B cell (primary cell): ENCODE results near the gene SARM1. TPM values are rescaled to one million over a fixed set of nuclear protein-coding genes. Genes with fewer than 3 reads are reported as not detected.

Source experiments
- ATAC-seq: fragments of 200-7000 bp; cut with Tn5 transposase; one replicate; pipeline ENCODE4 v1.10.0; 2021; ENCODE audit warnings: low read depth, mild to moderate bottlenecking, moderate number of reproducible peaks, moderate library complexity
- CTCF ChIA-PET: fragments of 350-600 bp; sonication (Branson Sonifier 250); formaldehyde crosslinking; loops from one replicate; lab custom pipeline; 2021; ENCODE audit warnings: antibody characterized with exemption, inconsistent platforms; lab: Charles Lee
- POLR2A ChIA-PET: fragments of 350-600 bp; sonication (Branson Sonifier 250); formaldehyde crosslinking; loops from one replicate; lab custom pipeline; 2021; ENCODE audit warnings: antibody characterized with exemption; lab: Charles Lee
- DNase-seq: peaks from one replicate; pipeline ENCODE4 v3.0.0; 2013
- H2AFZ ChIP-seq: 2 replicates; pipeline ENCODE4 v1.6.1; 2012; ENCODE audit warnings: mild to moderate bottlenecking, low read depth, low read length; ENCODE audit not compliant: insufficient read depth, poor library complexity, severe bottlenecking
- H3K27ac ChIP-seq, 2 donors: 1 replicate in 1 of 2; 2 replicates in 1 of 2; pipeline ENCODE4 v1.5.1; 2012 to 2013; ENCODE audit warnings: low read length in 2 of 2, mild to moderate bottlenecking in 2 of 2, moderate library complexity in 1 of 2
- H3K27me3 ChIP-seq, 4 experiments: fragments of 200-600 bp in 1 of 4; sonication (generic) in 1 of 4; replicated peaks in 1 of 4; 1 replicate in 2 of 4; 2 replicates in 2 of 4; pipeline versions ENCODE4 v1.6.1 to v1.7.0; 2013 to 2016; ENCODE audit warnings: low read length in 3 of 4, mild to moderate bottlenecking in 2 of 4, mixed read lengths in 1 of 4, moderate library complexity in 1 of 4; ENCODE audit not compliant: insufficient read depth in 4 of 4, control insufficient read depth in 3 of 4; ENCODE audit errors: control extremely low read depth in 1 of 4
- H3K36me3 ChIP-seq, 2 experiments: replicated peaks in 1 of 2; 1 replicate in 1 of 2; 2 replicates in 1 of 2; pipeline versions ENCODE4 v1.6.1 to v1.7.1; 2013; ENCODE audit warnings: low read length in 1 of 2; ENCODE audit not compliant: insufficient read depth in 2 of 2, control insufficient read depth in 1 of 2; ENCODE audit errors: control extremely low read depth in 1 of 2, extremely low read depth in 1 of 2
- H3K4me1 ChIP-seq, 2 donors: fragments of 200-600 bp in 1 of 2; sonication (generic) in 1 of 2; 1 replicate in 1 of 2; 2 replicates in 1 of 2; pipeline versions ENCODE4 v1.5.1 to v1.6.1; 2013 to 2017; ENCODE audit warnings: low read length in 2 of 2; ENCODE audit not compliant: control insufficient read depth in 2 of 2, insufficient read depth in 2 of 2
- H3K4me2 ChIP-seq: replicated peaks from 2 replicates; pipeline ENCODE3; 2012; ENCODE audit warnings: mild to moderate bottlenecking, low read depth, low read length; ENCODE audit not compliant: poor library complexity, severe bottlenecking
- H3K4me3 ChIP-seq, 5 experiments: fragments of 200-600 bp in 1 of 5; sonication (generic) in 1 of 5; 1 replicate in 3 of 5; 2 replicates in 2 of 5; pipeline versions ENCODE4 v1.5.1 to v1.7.0; 2011 to 2016; ENCODE audit warnings: low read length in 4 of 5, mild to moderate bottlenecking in 4 of 5, low read depth in 2 of 5, control low read depth in 1 of 5, moderate library complexity in 1 of 5; ENCODE audit not compliant: insufficient read depth in 1 of 5; ENCODE audit errors: control extremely low read depth in 1 of 5, extremely low read depth in 1 of 5
- H3K79me2 ChIP-seq: fragments of 200-600 bp; sonication (generic); one replicate; pipeline ENCODE4 v1.6.0; 2016; ENCODE audit warnings: low read length; ENCODE audit not compliant: control insufficient read depth, insufficient read depth
- H3K9ac ChIP-seq: fragments of 200-600 bp; sonication (generic); 2 replicates; pipeline ENCODE4 v1.6.1; 2017; ENCODE audit warnings: mild to moderate bottlenecking, low read length, moderate library complexity
- H3K9me3 ChIP-seq, 3 donors: one replicate each; pipeline versions ENCODE4 v1.6.1 to v1.7.1; 2013; ENCODE audit warnings: low read length in 2 of 3; ENCODE audit not compliant: control insufficient read depth in 2 of 3, insufficient read depth in 1 of 3; ENCODE audit errors: control extremely low read depth in 1 of 3
- H4K20me1 ChIP-seq: 2 replicates; pipeline ENCODE4 v1.6.0; 2012; ENCODE audit warnings: mild to moderate bottlenecking, low read length; ENCODE audit not compliant: insufficient read depth, control insufficient read depth, poor library complexity, severe bottlenecking
- H3K27ac Mint-ChIP-seq: one replicate; pipeline ENCODE4 v1.8.0; 2021; ENCODE audit warnings: mixed read lengths
- H3K27me3 Mint-ChIP-seq: one replicate; pipeline ENCODE4 v1.8.0; 2021; ENCODE audit warnings: mixed read lengths
- H3K4me1 Mint-ChIP-seq: one replicate; pipeline ENCODE4 v1.8.0; 2021; ENCODE audit warnings: mixed read lengths
- H3K4me3 Mint-ChIP-seq: one replicate; pipeline ENCODE4 v1.8.0; 2021; ENCODE audit warnings: mixed read lengths
- H3K9me3 Mint-ChIP-seq: one replicate; pipeline ENCODE4 v1.8.0; 2022; ENCODE audit warnings: mixed read lengths; ENCODE audit not compliant: insufficient read depth
- CTCF ChIP-seq: fragments of 200-600 bp; IDR thresholded peaks from one replicate; pipeline ENCODE4 v1.8.0; 2022; ENCODE audit warnings: antibody characterized with exemption, mild to moderate bottlenecking
- EZH2 ChIP-seq: IDR thresholded peaks from 2 replicates; pipeline ENCODE4 v1.6.1; 2012; ENCODE audit warnings: borderline replicate concordance, low read depth, mild to moderate bottlenecking, moderate library complexity, low read length; ENCODE audit not compliant: insufficient read depth, poor library complexity, severe bottlenecking
- WGBS: methylation state at CpG from one replicate; pipeline ENCODE4 v1.1.5; 2013; ENCODE audit warnings: missing lambda C conversion rate; ENCODE audit not compliant: insufficient coverage; 5-methylcytosine and 5-hydroxymethylcytosine counted together
- intact Hi-C: fragments of 100-400 bp; cut with micrococcal nuclease; formaldehyde crosslinking; loops from one replicate; pipeline ENCODE4 v1.10.0; 2022
- polyA plus RNA-seq: library from polyadenylated mRNA; depleted of rRNA; stranded (reverse); fragments of >200 nt; gene quantifications from 2 replicates; pipeline ENCODE4 v1.2.3, GENCODE V29; 2012
- total RNA-seq, 2 donors: library from RNA; stranded (reverse); fragments of 120-200 nt in 1 of 2; gene quantifications; 1 replicate in 1 of 2; 2 replicates in 1 of 2; pipeline versions ENCODE4 v1.2.3 to v1.2.4, GENCODE V29; 2013 to 2022

Gene SARM1
- total and polyA plus RNA-seq, 2 donors (not counting 1 experiment from before 2014, with no cell fraction given) = 22.5 to 32.8 TPM

GRCh38 chr17:28407974-28408306, 36.4 kb downstream of the SARM1 start:
- ATAC-seq (no peak), DNase-seq (no peak)
- no peak overlapping the region for H2AFZ ChIP-seq
- H3K4me3 ChIP-seq = no peak overlapping the region
- no peak overlapping the region for H3K9ac ChIP-seq
- Mint-ChIP-seq H3K9me3 (no peaks in the 10 kb centered on the region), H3K27ac (no peak overlapping the region), H3K27me3 (peaks cover 7% of the 10 kb centered on the region), H3K4me1 (peaks cover 10% of the 10 kb centered on the region), H3K4me3 (no peak overlapping the region)
- no peaks in the 10 kb centered on the region for H4K20me1 ChIP-seq
- H3K4me1 ChIP-seq = peaks cover 8 to 12% of the 10 kb centered on the region in 2 donors
- H3K79me2 ChIP-seq = no peaks in the 10 kb centered on the region
- ChIA-PET POLR2A (no interaction called here), CTCF (interaction anchor here (2.1 kb wide), 1 partner anchor 9 kb away, joined by 12 read pairs; no protein-coding TSS in a partner anchor)
- peaks cover 0 to 4% (median 0%) of the 10 kb centered on the region in 3 donors for H3K9me3 ChIP-seq
- H3K27ac ChIP-seq = no peak overlapping the region
- intact Hi-C loops = loop anchor here (5.0 kb wide), 1 partner anchor 36 kb away; the partner anchor contains the start of genes SARM1 and VTN
- no peaks in the 10 kb centered on the region for H3K36me3 ChIP-seq
- WGBS = 93% methylated on average over 1 of the region's 1 CpG
- H3K4me2 ChIP-seq = no peak overlapping the region
- H3K27me3 ChIP-seq = no peaks in the 10 kb centered on the region
- no peak for TF ChIP-seq EZH2
- no peak for TF ChIP-seq CTCF

- Histone ChIP-seq H4K20me1 (no peaks in the 10 kb centered on the region), H3K36me3 (no peaks in the 10 kb centered on the region), H3K79me2 (no peaks in the 10 kb centered on the region), H3K9ac (no peak overlapping the region), H3K27ac (no peak overlapping the region), H3K4me2 (no peak overlapping the region), H3K4me3 (no peak overlapping the region), H2AFZ (no peak overlapping the region), H3K4me1 (peaks cover 3 to 4% of the 10 kb centered on the region in 2 donors), H3K27me3 (peaks cover 0 to 3% (median 0%) of the 10 kb centered on the region in 4 experiments), H3K9me3 (no peaks in the 10 kb centered on the region)
- no peak for DNase-seq
- peaks cover 5% of the 10 kb centered on the region for H3K4me1 Mint-ChIP-seq
- peaks cover 22% of the 10 kb centered on the region for H3K27me3 Mint-ChIP-seq
- H3K4me3 Mint-ChIP-seq = no peak overlapping the region
- no peak overlapping the region for H3K27ac Mint-ChIP-seq
- TF ChIP-seq CTCF (no peak), EZH2 (no peak)
- no peaks in the 10 kb centered on the region for H3K9me3 Mint-ChIP-seq
- POLR2A ChIA-PET = no interaction called here
- ATAC-seq = no peak
- intact Hi-C loops = no loop called here
- CTCF ChIA-PET = no interaction called here
- 100% methylated on average over 1 of the region's 3 CpGs for WGBS
These were observed 40.6 kb downstream of the SARM1 start for GRCh38 chr17:28412099-28412498.
